Embryonic facial prominence (tissue), 1 donor: Measurements from ENCODE around the gene KCTD19.
A peak's percentile ranks its signal among the peaks of the same experiment; 100 is the strongest.

Experiments
- DNase-seq: peaks from one replicate; pipeline ENCODE4 v3.0.0-alpha.2; 2016; ENCODE audit errors: extremely low spot score

KCTD19 gene

DNA sequence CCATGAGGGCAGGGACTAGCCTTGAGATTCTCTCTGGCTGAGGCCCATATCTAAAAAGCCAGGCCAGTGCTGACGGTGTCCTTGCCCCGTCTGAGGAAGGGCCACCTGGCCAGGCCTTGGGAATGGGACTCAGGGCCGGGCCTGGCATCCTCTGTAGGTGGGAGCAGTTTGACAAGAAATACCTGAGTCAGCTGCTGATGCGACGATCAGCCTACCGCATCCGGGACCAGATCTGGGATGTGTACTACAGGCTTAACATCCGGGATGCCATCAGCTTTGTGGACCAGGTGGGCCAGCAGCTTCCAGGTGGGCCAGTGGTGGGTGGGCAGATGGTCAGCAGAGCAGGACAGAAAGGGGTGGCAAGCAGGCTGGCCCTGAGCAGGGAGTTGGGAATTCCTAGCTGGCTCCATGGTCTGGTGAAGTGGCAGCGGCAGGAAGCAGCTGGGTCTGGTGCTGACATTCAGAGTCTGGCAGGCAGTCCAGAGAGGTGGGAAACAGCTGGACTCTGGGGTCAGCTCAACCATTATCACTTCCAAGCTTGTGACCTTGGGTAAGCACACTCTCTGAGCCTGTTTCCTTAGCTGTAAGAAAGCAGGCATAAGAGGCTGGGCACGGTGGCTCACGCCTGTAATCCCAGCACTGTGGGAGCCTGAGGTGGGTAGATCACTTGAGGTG, 68.2 kb downstream of the KCTD19 start:
- no peak for DNase-seq

DNA sequence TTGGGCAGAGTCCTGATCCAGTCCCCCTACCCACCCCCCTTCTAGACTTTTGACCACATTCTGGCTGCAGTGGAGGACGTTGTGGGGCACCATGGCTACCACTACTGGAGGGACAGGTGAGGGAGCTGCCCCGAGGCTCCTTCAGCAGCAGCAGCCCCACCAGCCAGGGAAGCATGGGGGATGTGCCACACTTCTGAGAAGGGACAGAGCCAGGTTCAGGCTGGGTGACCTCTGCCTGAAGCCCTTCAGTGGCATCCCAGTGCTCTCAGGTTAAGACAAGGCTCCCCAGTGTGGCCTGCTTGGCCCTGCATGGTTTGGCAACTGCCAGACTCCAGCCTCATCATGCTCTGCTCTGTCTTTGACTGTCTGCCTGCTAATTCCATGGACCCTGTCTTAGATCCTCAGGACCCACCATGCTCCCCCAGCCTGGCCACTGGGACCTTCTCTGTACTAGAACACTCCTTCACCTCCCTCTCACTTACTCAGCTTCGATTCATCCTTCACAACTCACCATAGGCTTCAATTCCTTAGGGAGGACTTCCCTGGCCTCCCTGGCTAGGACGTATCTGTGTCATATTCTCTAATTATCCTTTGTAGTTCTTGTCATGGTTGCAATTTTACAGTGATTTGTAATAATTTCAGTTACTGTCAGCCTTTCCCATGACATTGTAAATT, 68.9 kb downstream of the KCTD19 start:
- DNase-seq = no peak

DNA sequence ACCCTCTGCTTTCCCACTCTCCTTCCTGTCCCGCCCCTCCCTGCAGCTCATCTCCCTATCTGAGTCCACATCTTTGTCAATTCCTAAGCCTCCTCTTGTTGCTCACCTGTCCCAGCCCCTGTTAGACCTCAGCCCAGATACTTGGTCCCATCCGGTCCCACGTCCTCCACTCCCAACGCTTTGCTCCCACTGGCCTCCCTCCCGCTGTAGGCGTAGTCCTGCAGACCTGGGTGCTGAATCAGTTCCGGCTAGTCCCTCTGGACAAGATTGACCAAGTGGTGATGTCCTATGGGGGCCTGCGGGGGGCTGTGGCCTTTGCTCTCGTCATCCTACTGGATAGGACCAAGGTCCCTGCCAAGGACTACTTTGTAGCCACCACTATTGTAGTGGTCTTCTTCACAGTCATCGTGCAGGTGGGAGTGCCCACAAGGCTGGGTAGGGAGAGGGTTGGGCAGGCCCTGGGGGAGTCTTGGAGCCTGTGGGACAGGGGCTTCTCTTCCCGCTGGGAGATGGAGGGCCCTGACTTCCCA, 69.8 kb downstream of the KCTD19 start:
- DNase-seq = no peak

DNA sequence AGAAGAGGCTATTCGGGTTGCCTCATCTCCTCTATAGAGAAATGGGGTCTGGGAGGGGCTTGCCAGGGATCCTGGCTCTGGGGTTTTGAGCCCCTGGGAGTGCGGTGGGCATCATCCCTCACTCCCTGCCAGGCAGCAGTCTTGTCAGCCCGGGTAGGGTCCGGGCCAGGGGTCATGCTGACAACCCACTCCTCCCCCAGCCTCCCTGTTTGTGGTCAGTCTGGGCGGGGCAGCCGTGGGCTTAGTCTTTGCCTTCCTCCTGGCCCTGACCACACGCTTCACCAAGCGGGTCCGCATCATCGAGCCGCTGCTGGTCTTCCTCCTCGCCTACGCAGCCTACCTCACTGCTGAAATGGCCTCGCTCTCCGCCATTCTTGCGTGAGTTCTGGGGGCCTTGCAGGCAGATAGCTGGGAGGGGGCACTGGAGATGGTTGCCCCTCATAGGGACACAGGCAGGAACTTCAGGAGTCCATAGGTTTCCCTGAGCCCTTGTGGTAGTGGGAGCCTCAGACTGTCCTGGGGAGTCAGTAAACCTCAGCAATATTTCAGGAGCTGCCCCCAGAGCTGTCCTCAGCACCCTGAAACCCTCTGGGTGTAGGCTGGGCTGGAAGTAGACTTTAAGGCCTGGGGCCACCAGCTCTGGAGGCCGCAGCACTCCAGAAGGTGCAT, 70.9 kb downstream of the KCTD19 start:
- DNase-seq = no peak

DNA sequence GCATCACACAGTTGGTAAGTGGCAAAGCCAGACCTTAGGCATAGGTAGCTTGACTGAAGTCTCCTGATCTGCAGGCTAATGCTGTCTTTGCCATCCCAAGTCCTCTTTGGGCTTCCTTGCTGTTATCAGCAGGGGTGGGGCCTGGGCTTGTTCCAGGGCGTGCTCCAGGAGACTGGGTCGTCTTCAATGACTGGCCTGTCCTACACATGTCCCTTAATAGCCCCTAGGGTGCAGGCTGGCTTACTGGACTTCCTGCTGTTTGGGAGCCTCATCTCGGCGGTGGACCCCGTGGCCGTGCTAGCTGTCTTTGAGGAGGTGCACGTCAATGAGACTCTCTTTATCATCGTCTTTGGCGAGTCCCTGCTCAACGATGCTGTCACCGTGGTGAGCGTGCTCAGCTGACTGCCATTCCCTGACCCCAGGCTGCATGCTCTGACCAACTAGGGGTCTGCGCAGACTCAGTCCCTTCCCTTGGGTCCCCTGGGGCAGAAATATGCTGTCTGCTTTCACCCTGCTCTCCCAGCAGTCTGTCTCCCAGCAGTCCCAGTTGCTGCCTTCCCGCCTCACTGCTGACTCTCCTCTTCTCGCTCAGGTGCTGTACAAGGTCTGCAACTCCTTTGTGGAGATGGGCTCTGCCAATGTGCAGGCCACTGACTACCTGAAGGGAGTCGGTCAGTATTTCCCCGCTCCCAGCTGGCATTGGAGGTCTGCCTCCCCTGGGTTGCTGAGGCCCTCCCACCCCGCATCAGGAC, 71.6 kb downstream of the KCTD19 start:
- no peak for DNase-seq

DNA sequence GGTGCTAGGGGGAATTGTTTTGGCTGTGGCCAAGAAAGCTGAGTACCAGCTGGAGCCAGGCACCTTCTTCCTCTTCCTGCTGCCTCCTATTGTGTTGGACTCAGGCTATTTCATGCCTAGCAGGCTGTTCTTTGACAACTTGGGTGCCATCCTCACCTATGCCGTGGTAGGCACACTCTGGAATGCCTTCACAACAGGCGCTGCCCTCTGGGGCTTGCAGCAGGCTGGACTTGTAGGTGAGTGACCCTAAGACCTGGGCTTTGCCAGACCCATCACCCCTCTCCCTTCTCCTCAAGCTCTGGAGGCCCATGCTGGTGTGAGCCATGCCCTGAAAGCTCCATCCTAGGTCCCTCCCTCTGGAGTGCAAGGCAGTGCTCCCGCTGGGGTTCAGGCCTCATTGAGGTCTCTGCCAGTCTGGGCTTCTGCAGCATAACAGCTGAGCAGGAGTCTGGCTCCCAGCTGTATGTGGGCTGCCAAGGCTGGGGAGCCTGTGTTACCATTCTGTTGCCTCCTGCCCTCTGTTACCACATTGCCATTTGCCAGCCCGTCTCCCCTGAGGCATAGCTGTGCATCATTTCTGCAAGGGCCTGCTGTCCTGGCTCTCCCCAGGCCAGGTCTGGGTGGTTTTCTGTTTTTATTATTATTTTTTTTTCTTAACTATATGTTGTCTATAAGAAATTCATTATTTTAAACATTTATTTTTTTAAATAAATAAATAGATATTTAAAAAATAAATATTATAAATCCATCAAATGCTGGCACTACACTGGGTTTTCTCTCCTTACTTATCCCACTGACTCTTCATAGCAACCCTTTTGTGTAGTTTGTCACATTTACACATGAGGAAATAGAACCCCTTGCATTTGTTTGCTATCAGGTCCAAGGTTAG, 73.7 kb downstream of the KCTD19 start:
- no peak for DNase-seq

DNA sequence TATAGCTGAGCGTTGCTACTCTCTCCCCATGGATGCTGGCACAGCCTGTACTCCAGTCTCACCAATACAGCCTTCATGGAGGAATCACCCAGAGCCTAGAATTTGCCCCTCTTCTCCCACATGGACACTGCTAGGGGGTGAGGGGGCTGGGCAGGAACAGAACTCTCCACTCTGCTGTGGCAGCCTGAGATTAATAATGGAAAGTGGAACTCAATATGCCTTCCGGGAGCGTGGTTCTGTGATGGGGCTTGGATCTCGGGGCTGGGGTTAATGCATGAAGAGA, 76.6 kb downstream of the KCTD19 start:
- no peak for DNase-seq

DNA sequence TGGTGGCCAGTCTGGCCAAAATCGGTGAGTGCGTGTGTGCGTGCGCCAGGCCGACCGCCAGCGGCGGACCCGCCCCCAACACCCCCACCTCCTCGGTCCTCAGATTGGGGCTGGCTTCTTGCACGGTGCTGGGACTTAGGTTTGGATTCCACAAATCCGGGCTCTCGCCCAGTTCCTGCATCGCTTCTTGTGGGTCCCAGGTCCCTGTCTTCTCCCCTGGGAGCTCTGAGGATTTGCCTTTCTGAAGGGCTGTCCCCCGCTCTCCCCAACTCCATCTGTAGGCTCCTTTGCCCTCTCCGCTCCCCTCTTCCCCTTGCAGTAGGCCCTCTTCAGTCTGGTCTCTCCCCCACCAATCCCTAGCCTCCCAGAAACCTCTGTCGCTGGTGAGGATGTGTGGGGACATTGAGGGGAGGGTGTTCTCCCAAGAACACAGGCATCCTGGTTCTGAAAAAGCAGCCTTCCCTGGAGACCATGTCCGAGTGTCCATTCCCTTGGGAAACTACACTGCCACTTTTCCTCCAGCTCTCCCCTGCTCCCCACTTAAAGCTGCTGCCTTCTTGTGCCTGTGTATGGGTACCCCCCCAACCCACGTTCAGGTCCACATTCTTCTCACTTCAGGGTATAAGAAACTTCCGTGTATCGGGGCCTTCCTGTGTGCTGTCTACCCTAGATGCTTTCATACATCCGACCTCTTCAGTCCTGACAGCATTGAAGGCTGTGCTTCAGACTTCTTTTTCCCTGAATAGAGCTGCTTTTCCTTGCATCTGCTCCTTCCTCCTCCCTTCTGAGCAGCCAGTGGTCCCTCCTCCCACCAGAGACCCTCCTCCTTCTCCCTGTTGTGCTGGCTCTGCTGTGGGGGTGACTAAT, 77.1 kb downstream of the KCTD19 start:
- DNase-seq = no peak

DNA sequence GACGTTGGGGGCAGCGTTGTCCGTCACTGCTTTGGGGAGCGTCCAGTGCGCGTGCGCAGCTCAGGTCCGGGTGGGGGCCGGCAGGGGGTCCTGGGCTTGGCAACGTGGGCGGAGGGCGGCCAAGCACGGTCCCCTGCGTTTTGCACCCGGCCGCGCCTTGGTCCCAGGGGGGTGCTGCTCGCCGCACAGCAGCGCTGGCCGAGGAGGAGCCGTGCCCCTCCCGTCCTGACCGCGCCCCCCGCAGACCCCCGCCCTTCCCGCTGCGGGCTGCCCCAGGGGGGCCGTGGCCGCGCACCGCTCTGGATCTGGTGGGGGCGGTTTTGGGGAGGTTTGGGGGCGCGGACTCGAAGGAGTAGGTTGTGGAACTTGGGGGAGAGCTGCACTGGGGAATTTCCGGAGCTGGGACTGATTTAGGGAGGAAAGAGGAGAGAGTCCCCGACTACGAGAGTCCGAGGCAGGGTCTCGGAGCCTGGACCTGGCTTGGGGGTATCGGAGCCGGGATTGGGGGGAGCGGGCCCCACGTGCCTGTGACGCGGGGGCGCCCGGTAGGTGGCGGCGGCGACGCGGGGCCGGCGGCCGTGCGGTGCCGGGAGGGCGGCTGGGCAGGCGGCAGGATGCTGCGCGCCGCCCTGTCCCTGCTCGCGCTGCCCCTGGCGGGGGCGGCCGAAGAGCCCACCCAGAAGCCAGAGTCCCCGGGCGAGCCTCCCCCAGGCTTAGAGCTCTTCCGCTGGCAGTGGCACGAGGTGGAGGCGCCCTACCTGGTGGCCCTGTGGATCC, 78.0 kb downstream of the KCTD19 start, which contains the start of gene SLC9A5:
TSS of gene SLC9A5 (plus strand) at position 579 of the 777 bp plus-strand sequence. CDS start at position 615, 36 bp downstream.
- DNase-seq = no peak

DNA sequence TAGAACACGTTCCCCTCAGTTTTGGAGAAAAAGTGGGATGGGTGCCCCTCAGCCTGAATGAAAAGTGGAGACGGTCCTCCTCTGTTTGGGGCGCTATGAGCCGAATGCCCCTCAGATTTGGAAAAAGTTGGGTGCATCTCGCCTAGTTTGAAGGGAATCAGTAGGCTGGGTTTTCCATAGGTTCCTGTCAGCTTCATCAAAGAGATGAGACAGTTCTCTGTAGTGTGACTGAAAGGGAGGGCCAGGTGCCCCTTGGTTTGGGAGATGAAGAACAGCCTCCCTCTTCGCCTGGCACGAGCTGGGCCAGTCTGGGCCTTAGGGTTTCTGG, 78.5 kb downstream of the KCTD19 start:
- DNase-seq = no peak

DNA sequence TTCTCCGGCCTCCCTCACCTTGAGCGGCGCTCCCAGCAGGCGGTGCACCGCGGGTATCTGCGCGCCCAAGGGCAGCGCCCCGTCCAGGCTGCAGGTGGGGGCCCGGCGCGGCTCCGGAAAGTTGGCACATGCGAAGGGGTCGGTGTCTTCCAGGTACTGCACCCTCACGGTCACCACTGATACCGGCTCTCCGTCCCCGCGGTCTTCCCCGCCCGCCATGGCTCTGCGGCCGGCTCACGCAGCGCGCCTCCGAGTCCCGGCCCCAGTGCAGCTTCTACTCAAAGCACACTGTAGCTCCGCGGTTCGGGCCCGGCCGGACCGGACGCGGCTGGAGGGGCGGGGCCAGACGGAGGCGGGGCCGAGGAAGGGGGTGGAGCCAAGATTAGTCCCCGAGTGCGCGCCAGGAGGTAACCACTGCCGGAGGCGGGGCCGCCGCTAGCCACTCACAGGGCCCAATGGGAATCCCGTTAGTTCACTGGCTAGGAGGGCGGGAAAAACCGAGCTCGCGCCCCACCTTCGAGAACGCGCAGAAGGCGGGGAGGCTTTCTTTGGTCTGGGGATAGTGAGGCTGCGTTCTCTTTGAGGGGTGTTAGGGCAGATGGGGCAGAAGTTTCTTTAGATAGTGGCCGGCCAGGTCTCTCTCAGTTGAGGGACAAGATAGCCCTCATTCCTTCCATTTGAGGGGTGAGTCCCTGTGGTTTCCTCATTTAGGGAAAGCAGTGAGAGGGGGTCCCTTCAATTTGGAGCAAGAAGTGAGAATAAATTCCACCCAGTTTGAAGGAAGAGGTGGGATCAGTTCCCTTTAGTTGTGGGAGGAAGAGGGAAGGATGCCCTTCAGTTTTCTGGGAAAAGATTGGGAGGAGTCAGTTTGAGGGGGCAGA, 79.1 kb downstream of the KCTD19 start, which contains the start of gene FHOD1:
TSS of gene FHOD1 (minus strand) at position 290 of the 881 bp plus-strand sequence. CDS start at position 219, 71 bp downstream.
- peak; percentile 88 for DNase-seq

DNA sequence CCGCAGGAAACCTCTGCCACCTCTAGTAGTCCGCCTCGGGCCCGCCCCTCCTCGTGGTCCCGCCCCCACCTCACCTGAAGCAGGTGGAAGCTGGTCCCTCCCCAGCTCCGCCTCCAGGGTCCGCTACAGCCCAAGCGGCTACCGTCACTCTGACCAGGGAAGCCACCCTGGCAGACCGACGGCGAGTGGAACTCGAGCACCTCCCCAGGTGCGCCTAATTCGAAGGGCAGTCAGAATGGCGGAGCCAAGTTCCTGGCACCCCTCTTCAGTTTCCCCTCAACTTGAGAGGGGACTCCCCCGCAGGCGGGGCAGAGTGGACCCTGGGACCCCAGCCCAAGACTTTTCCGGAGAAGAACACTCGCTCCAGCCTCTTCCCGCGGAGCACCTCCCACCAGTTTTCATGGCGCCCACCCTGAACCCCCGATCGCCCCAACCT, 79.8 kb downstream of the KCTD19 start:
- DNase-seq = no peak

DNA sequence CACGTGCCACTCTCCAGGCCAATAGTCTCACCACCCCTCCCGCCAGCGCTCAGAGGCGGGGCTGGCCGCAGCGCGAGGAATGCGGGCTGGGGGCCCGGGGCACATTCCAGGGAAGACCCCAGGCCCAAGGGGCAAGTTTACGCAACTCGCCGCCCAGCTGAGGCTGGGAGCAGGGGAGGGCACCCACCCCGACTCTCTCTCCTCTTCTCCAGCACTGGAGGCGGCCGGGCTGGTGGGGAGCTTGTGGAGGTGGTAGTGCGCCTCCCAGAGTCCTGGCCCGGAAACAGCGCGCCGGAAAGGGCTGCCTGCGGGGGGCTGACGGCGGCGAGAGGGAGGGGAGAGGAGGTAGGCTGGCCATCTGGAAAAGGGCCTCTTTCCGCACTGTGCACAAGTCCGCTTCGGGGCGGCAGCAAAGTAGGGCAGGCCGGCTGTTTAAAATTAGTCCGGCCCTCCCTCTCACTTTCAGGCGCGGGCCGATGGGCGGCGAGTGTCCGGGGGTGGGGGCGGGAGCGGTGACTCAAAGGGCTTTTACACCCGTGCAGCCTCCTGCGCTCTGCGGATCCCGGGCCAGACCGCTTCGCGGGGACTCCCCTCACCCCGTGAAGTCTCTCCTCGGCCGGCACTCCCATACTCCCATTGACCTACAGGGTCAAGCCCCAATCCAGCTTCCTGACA, 80.3 kb downstream of the KCTD19 start:
- DNase-seq = peak; percentile 50

DNA sequence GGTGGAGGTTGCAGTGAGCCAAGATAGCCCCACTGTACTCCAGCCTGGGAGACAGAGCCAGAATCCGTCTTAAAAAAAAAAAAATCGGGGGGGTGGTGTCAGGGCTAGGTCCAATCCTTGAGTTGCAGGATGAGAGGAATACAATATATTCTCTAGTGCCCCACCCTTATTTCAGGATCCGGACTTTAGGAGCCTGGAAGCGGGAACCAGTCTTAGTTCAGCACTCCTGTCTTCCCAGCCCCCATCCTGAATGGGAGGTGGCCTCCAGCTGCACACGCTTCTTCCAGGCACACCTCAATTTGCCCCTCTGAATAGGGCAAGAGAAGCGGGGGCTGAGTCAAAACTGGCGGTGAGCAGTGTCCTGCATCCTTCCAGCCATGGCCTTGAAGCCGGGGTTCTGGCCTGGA, 80.9 kb downstream of the KCTD19 start:
- DNase-seq = no peak

DNA sequence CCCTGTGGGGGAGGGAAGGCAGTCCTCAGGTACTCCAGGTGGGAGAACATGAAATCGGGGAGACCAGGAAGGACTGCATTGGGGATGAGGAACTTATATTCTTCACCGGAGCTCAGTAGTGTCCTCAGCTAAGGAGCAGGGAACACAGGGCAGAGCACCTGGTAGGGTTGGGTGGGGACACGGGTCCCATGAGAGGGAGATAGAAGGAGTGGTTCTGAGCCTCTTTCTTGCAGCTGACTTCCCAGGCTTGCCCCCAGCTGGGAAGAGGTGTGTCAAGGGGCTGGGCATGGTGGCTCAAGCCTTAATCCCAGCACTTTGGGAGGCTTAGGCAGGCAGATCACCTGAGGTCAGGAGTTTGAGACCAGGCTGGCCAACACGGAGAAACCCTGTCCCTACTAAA, 81.4 kb downstream of the KCTD19 start:
- no peak for DNase-seq

DNA sequence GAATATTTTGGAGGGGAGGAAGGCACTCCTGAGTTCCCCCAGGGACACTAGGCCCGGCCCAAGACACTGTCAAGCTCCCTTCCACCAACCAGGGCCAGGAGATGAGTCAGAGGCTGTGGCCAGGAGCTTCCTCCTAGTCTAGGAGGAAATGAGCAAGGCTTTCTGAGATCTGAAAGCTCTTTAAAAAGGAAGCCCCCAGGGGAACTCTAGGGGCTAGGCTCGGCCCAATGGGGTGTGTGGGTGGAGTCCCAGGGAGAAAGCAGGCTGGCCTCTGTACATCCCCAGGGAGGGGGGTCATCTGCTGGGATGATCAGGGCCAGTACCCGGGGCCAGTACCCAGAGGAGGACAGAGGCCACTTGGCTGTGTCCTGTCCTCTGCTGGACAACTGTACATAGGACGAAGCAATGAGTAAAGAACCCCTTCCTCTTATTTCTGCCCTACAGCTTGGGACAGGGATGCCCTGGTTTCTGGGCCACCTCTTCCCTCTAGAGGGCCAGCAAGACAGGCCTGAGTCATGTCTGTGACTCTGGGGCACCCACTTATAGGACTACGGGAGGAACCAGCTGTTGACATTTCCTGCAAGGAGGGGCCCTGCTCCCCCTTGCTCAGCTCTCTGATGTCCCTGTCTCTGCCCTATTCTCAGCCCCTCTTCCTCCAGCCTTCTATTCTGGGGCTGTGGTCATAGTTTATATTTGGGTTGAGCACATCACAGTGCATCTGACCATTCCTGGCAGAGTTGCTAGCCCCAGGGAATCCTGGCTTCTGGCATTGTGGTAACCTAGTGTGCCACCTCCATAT, 82.0 kb downstream of the KCTD19 start:
- no peak for DNase-seq

DNA sequence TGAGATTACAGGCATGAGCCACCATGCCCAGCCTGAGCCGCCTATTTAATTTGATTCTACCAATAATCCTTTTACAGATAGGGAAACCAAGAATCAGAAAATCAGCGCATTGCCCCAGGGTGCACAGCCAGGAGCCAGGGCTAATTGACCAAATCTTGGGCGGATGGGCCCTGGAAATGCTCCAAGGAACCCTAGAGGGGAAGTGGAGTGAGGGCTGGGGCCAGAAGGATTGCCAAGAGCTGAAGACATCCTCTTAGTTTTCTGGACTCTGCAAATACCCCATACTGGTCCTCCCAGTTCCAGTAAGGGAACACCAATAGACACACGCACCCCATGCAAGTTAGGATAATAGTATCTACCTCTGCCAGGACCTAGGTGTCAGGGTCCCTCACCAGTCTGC, 83.1 kb downstream of the KCTD19 start:
- DNase-seq = no peak
